H1 (cell line): Measurements from ENCODE around the gene KMT2E. TPM values are rescaled to one million over a fixed set of nuclear protein-coding genes. Genes with fewer than 3 reads are reported as not detected.

Experiments
- CTCF ChIA-PET: fragments of 300-600 bp; sonication (Branson Sonifier 250); formaldehyde crosslinking; loops from one replicate; lab custom pipeline; 2021; ENCODE audit not compliant: partially characterized antibody; lab: Charles Lee
- POLR2A ChIA-PET: fragments of 300-600 bp; sonication (Branson Sonifier 250); formaldehyde crosslinking; loops from one replicate; lab custom pipeline; 2021; ENCODE audit warnings: inconsistent platforms; ENCODE audit not compliant: partially characterized antibody; lab: Charles Lee
- DNase-seq, 2 experiments: peaks; one replicate each; pipeline versions ENCODE4 v3.0.0 to v3.0.0-alpha.2; 2010 to 2022; ENCODE audit warnings: low spot score in 2 of 2, low read depth in 1 of 2, mixed read lengths in 1 of 2
- FAIRE-seq: peaks from 2 replicates; lab custom pipeline; 2011; peaks lifted over from hg19 to GRCh38; lab: Jason Lieb, UNC
- H2AFZ ChIP-seq: 2 replicates; pipeline ENCODE4 v1.8.1; 2012; ENCODE audit warnings: low read length, inconsistent platforms
- H2AK5ac ChIP-seq: 2 replicates; pipeline ENCODE4 v1.6.1; 2013; ENCODE audit warnings: low read depth, low read length
- H2BK120ac ChIP-seq: replicated peaks from 2 replicates; pipeline ENCODE3; 2013; ENCODE audit warnings: low read depth, low read length, inconsistent platforms
- H2BK12ac ChIP-seq: 2 replicates; pipeline ENCODE4 v1.6.1; 2013; ENCODE audit warnings: low read depth, low read length
- H2BK15ac ChIP-seq: 2 replicates; pipeline ENCODE4 v1.6.1; 2013; ENCODE audit warnings: low read length
- H2BK20ac ChIP-seq: 2 replicates; pipeline ENCODE4 v1.6.1; 2013; ENCODE audit warnings: low read length
- H2BK5ac ChIP-seq: 2 replicates; pipeline ENCODE4 v1.6.1; 2013; ENCODE audit warnings: low read depth, low read length
- H3K14ac ChIP-seq: 2 replicates; pipeline ENCODE4 v1.6.1; 2013; ENCODE audit warnings: inconsistent platforms; ENCODE audit not compliant: insufficient read length
- H3K18ac ChIP-seq: 2 replicates; pipeline ENCODE4 v1.6.1; 2013; ENCODE audit warnings: low read length; ENCODE audit errors: extremely low read depth
- H3K23ac ChIP-seq: 2 replicates; pipeline ENCODE4 v1.6.1; 2013; ENCODE audit warnings: inconsistent platforms; ENCODE audit not compliant: insufficient read length
- H3K23me2 ChIP-seq: 2 replicates; pipeline ENCODE4 v1.6.1; 2013; ENCODE audit warnings: low read depth, low read length
- H3K27ac ChIP-seq: 2 replicates; pipeline ENCODE4 v1.6.1; 2011; ENCODE audit warnings: low read depth, low read length, inconsistent platforms
- H3K27me3 ChIP-seq, 4 experiments: replicated peaks in 1 of 4; 1 replicate in 1 of 4; 2 replicates in 3 of 4; pipeline versions ENCODE4 v1.6.1 to v1.8.1; 2011 to 2013; ENCODE audit warnings: low read length in 3 of 4, mild to moderate bottlenecking in 3 of 4, inconsistent platforms in 2 of 4, mixed read lengths in 2 of 4, moderate library complexity in 1 of 4; ENCODE audit not compliant: control insufficient read depth in 3 of 4, insufficient read depth in 3 of 4; ENCODE audit errors: extremely low read depth in 1 of 4
- H3K36me3 ChIP-seq, 4 experiments: 2 replicates each; pipeline versions ENCODE4 v1.6.1 to v1.8.1; 2011 to 2013; ENCODE audit warnings: mild to moderate bottlenecking in 4 of 4, low read length in 3 of 4, moderate library complexity in 2 of 4, control low read depth in 1 of 4, inconsistent platforms in 1 of 4; ENCODE audit not compliant: insufficient read depth in 4 of 4, control insufficient read depth in 2 of 4
- H3K4ac ChIP-seq: replicated peaks from 2 replicates; pipeline ENCODE3; 2013; ENCODE audit warnings: low read length, low read depth, mixed read lengths, inconsistent platforms; ENCODE audit not compliant: insufficient read length
- H3K4me1 ChIP-seq, 4 experiments: replicated peaks in 1 of 4; 1 replicate in 1 of 4; 2 replicates in 3 of 4; pipeline versions ENCODE4 v1.6.1 to v1.8.1; 2011 to 2013; ENCODE audit warnings: low read length in 3 of 4, inconsistent platforms in 2 of 4, mixed read lengths in 1 of 4; ENCODE audit not compliant: insufficient read depth in 4 of 4, control insufficient read depth in 3 of 4
- H3K4me2 ChIP-seq, 2 experiments: 2 replicates each; pipeline versions ENCODE4 v1.6.1 to v1.8.1; 2011 to 2013; ENCODE audit warnings: low read depth in 2 of 2, low read length in 2 of 2, control low read depth in 1 of 2, inconsistent platforms in 1 of 2, mild to moderate bottlenecking in 1 of 2; ENCODE audit not compliant: insufficient read depth in 1 of 2
- H3K4me3 ChIP-seq, 4 experiments: fragments of 200-600, 300-600 bp in 1 of 4; sonication (generic), shearing (Covaris generic), sonication (Bioruptor Twin) in 1 of 4; 2 replicates each; pipeline versions ENCODE4 v1.5.1 to v1.8.1; 2011 to 2016; ENCODE audit warnings: low read length in 4 of 4, low read depth in 3 of 4, control low read depth in 2 of 4, inconsistent platforms in 2 of 4, mild to moderate bottlenecking in 2 of 4, mixed read lengths in 1 of 4, moderate library complexity in 1 of 4; ENCODE audit not compliant: insufficient read depth in 2 of 4; ENCODE audit errors: extremely low read depth in 1 of 4
- H3K56ac ChIP-seq: replicated peaks from 2 replicates; pipeline ENCODE3; 2013; ENCODE audit warnings: low read depth, mild to moderate bottlenecking, mixed read lengths, low read length, inconsistent platforms; ENCODE audit not compliant: insufficient read length
- H3K79me1 ChIP-seq: 2 replicates; pipeline ENCODE4 v1.6.1; 2013; ENCODE audit warnings: low read depth, low read length, control low read depth
- H3K79me2 ChIP-seq, 2 experiments: 2 replicates each; pipeline versions ENCODE4 v1.6.1 to v1.8.1; 2012 to 2013; ENCODE audit warnings: low read length in 2 of 2, mild to moderate bottlenecking in 2 of 2, inconsistent platforms in 1 of 2; ENCODE audit not compliant: insufficient read depth in 2 of 2, control insufficient read depth in 1 of 2
- H3K9ac ChIP-seq, 4 experiments: replicated peaks in 1 of 4; 1 replicate in 1 of 4; 2 replicates in 3 of 4; pipeline versions ENCODE4 v1.6.1 to v1.8.1; 2011 to 2013; ENCODE audit warnings: low read depth in 3 of 4, low read length in 3 of 4, control low read depth in 2 of 4, mild to moderate bottlenecking in 2 of 4, moderate library complexity in 2 of 4, inconsistent platforms in 1 of 4; ENCODE audit errors: extremely low read depth in 1 of 4
- H3K9me3 ChIP-seq, 2 experiments: 2 replicates each; pipeline versions ENCODE4 v1.6.1 to v1.8.1; 2012 to 2013; ENCODE audit warnings: mild to moderate bottlenecking in 2 of 2, moderate library complexity in 2 of 2, control low read depth in 1 of 2, inconsistent platforms in 1 of 2, low read depth in 1 of 2, low read length in 1 of 2, mixed read lengths in 1 of 2; ENCODE audit not compliant: insufficient read depth in 2 of 2
- H4K20me1 ChIP-seq, 2 experiments: replicated peaks in 1 of 2; 2 replicates each; pipeline versions ENCODE3 to v1.8.1; 2011 to 2013; ENCODE audit warnings: inconsistent platforms in 2 of 2, low read length in 2 of 2, mild to moderate bottlenecking in 1 of 2; ENCODE audit not compliant: insufficient read depth in 2 of 2, control insufficient read depth in 1 of 2
- H4K5ac ChIP-seq: 2 replicates; pipeline ENCODE4 v1.6.1; 2013; ENCODE audit warnings: low read length, low read depth, mixed read lengths, inconsistent platforms; ENCODE audit not compliant: insufficient read length
- H4K8ac ChIP-seq: 2 replicates; pipeline ENCODE4 v1.8.0; 2013; ENCODE audit warnings: mild to moderate bottlenecking, moderate library complexity, low read length, inconsistent platforms; ENCODE audit not compliant: insufficient read depth; ENCODE audit errors: extremely low read depth
- H4K91ac ChIP-seq: replicated peaks from 2 replicates; pipeline ENCODE3; 2013; ENCODE audit warnings: low read length, mixed read lengths, inconsistent platforms; ENCODE audit not compliant: insufficient read length
- BCL11A ChIP-seq, 2 experiments: IDR thresholded peaks; one replicate each; pipeline ENCODE4 v1.6.1; 2011; ENCODE audit warnings: low read depth in 2 of 2, low read length in 2 of 2, mild to moderate bottlenecking in 2 of 2
- MAFK ChIP-seq: IDR thresholded peaks from 2 replicates; pipeline ENCODE4 v1.6.1; 2012; ENCODE audit warnings: low read depth, mild to moderate bottlenecking, improper control_type of control experiment, low read length
- RAD21 ChIP-seq, 2 experiments: IDR thresholded peaks in 1 of 2; conservative IDR thresholded peaks in 1 of 2; 2 replicates each; pipeline ENCODE4 v1.6.1; 2011; ENCODE audit warnings: low read depth in 2 of 2, low read length in 2 of 2, improper control_type of control experiment in 1 of 2, inconsistent platforms in 1 of 2, mild to moderate bottlenecking in 1 of 2, moderate library complexity in 1 of 2
- SIRT6 ChIP-seq: IDR thresholded peaks from one replicate; pipeline ENCODE4 v1.7.1; 2012; ENCODE audit warnings: low read length, inconsistent platforms
- SP4 ChIP-seq: IDR thresholded peaks from 2 replicates; pipeline ENCODE4 v1.6.1; 2012; ENCODE audit warnings: low read length, inconsistent platforms
- TEAD4 ChIP-seq: IDR thresholded peaks from 2 replicates; pipeline ENCODE4 v1.6.1; 2012; ENCODE audit warnings: low read depth, low read length, inconsistent platforms, mixed read lengths
- WGBS, 2 experiments: shearing (Covaris generic) in 1 of 2; methylation state at CpG; one replicate each; pipeline versions ENCODE4 v1.1.6 to v1.1.7; 2013 to 2015; ENCODE audit warnings: low lambda C conversion rate in 2 of 2, mixed read lengths in 2 of 2, inconsistent platforms in 1 of 2, low coverage in 1 of 2, missing lambda C conversion rate in 1 of 2; ENCODE audit not compliant: insufficient replicate concordance in 2 of 2, insufficient coverage in 1 of 2, insufficient read length in 1 of 2; ENCODE audit errors: extremely low coverage in 1 of 2, missing lambda C conversion rate in 1 of 2; 5-methylcytosine and 5-hydroxymethylcytosine counted together
- polyA plus RNA-seq, 7 experiments: library from polyadenylated mRNA; depleted of rRNA in 3 of 7; stranded (reverse) in 5 of 7; unstranded in 2 of 7; fragments of >200 nt in 5 of 7; fragments of 200-250 nt in 2 of 7; gene quantifications; 1 replicate in 5 of 7; 2 replicates in 1 of 7; 4 replicates in 1 of 7; pipeline versions ENCODE4 v1.2.1 to v1.2.3, GENCODE V29; 2011 to 2013; ENCODE audit warnings: missing spikeins in 2 of 7, mixed read lengths in 2 of 7
- total RNA-seq: library from RNA; stranded (reverse); fragmentation: NEBNext Ultra II Directional; extraction: Animal tissue kit (Norgen Biotek cat#: 25700); gene quantifications from 2 replicates; pipeline ENCODE4 v1.2.1, GENCODE V29; 2021
- TF ChIP-seq, protein P1 (sequence below): IDR thresholded peaks from 2 replicates; pipeline ENCODE4 v1.6.1; 2012; ENCODE audit warnings: inconsistent platforms
- TF ChIP-seq, protein P2 (sequence below): IDR thresholded peaks from 2 replicates; pipeline ENCODE4 v1.6.1; 2012; ENCODE audit warnings: low read length, inconsistent platforms

The KMT2E gene
- total and polyA plus RNA-seq, 2 of the 8 experiments (the other 6 are each of a cell fraction or from before 2014, with no cell fraction given), result 10.9 to 45.0 TPM

DNA sequence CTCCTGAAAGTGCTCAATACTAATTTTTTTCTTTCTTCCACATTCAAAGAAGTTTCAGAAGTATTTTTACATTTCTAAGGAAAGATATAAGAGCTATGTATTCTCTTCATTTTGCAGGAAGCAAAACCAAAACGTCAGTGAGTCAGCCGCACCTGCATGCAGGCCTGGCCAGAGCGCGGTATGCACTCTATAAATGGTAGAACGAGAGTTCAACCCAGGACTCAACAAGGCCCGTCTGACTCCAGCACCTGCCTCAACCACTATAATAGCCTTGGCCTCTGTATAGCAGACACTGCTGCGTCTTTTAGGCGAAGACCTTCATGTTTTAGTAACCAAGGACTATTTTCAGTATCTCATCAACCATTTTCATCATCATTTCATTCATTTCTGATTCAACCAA, 113.2 kb downstream of the KMT2E start:
- Histone ChIP-seq H2AK5ac (no peak overlapping the region), H3K79me2 (no peaks in the 10 kb centered on the region), H2BK12ac (no peak overlapping the region), H2BK15ac (no peak overlapping the region), H3K79me1 (no peaks in the 10 kb centered on the region; the same call in 1 of the 2 replicates), H3K4ac (no peak overlapping the region), H4K8ac (no peak overlapping the region), H3K18ac (no peak overlapping the region), H4K20me1 (no peaks in the 10 kb centered on the region), H3K56ac (no peak overlapping the region), H3K27ac (no peak overlapping the region), H3K23ac (no peak overlapping the region), H4K91ac (no peak overlapping the region), H3K14ac (no peak overlapping the region), H3K9ac (no peak overlapping the region), H3K9me3 (no peaks in the 10 kb centered on the region), H3K4me2 (no peak overlapping the region), H3K23me2 (no peaks in the 10 kb centered on the region), H2BK5ac (no peak overlapping the region), H3K4me1 (no peaks in the 10 kb centered on the region), H2AFZ (no peak overlapping the region)
- 89% methylated on average over 8 of the region's 8 CpGs; no CpG with 5 or more reads in 1 of the 2 experiments for WGBS, 2 experiments
- DNase-seq, result no peak
- POLR2A ChIA-PET, result no interaction called here
- TF ChIP-seq MAFK (no peak), RAD21 (IDR thresholded peaks at IDR 0.05 in 1 of 2, conservative IDR thresholded peaks at IDR 0.05 in 1 of 2; ENCODE audit: low read depth in 2 of 2, low read length in 2 of 2) (no peak), SIRT6 (no peak), BCL11A (IDR thresholded peaks at IDR 0.05; ENCODE audit: low read depth in 2 of 2, low read length in 2 of 2) (no peak), TEAD4 (no peak), SP4 (no peak)
- TF ChIP-seq, protein P1, sequence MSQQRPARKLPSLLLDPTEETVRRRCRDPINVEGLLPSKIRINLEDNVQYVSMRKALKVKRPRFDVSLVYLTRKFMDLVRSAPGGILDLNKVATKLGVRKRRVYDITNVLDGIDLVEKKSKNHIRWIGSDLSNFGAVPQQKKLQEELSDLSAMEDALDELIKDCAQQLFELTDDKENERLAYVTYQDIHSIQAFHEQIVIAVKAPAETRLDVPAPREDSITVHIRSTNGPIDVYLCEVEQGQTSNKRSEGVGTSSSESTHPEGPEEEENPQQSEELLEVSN, result no peak
- TF ChIP-seq, protein P2, sequence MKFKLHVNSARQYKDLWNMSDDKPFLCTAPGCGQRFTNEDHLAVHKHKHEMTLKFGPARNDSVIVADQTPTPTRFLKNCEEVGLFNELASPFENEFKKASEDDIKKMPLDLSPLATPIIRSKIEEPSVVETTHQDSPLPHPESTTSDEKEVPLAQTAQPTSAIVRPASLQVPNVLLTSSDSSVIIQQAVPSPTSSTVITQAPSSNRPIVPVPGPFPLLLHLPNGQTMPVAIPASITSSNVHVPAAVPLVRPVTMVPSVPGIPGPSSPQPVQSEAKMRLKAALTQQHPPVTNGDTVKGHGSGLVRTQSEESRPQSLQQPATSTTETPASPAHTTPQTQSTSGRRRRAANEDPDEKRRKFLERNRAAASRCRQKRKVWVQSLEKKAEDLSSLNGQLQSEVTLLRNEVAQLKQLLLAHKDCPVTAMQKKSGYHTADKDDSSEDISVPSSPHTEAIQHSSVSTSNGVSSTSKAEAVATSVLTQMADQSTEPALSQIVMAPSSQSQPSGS, result no peak
- TF ChIP-seq, all 59 proteins: peak for 0
- no peak overlapping the region for H3K4me3 ChIP-seq
- H2BK20ac ChIP-seq, result no peak overlapping the region
- H2BK120ac ChIP-seq, result no peak overlapping the region
- CTCF ChIA-PET, result interaction anchor here (1.6 to 1.9 kb wide), 2 partner anchors 9 to 17 kb away, joined by 5 to 9 read pairs; no protein-coding TSS in a partner anchor
- H4K5ac ChIP-seq, result no peak overlapping the region
- peaks cover 0 to 5% (median 2%) of the 10 kb centered on the region in 4 experiments; a peak in 2 of 8 replicates for H3K36me3 ChIP-seq
- FAIRE-seq, result no peak
- no peaks in the 10 kb centered on the region for H3K27me3 ChIP-seq
